GM21447 (cell line): Measurements from ENCODE around the gene HSPH1.

ENCODE experiments used
- ATAC-seq: cut with Tn5 transposase; IDR thresholded peaks from one replicate; pipeline ENCODE4 v1.9.1; 2021; ENCODE audit not compliant: unreplicated experiment

HSPH1 gene

GRCh38 chr13:31133621-31134020 is 28.1 kb downstream of the HSPH1 start:
- ATAC-seq, result no peak

GRCh38 chr13:31131470-31131961 is 30.2 kb downstream of the HSPH1 start:
- no peak for ATAC-seq

GRCh38 chr13:31129419-31129818 is 32.3 kb downstream of the HSPH1 start:
- ATAC-seq, result no peak

- ATAC-seq, result no peak
Measured at GRCh38 chr13:31124204-31124603, 37.5 kb downstream of the HSPH1 start.

GRCh38 chr13:31122544-31123260 is 39.0 kb downstream of the HSPH1 start:
- no peak for ATAC-seq

- ATAC-seq, result no peak
Measured at GRCh38 chr13:31122143-31122542, 39.6 kb downstream of the HSPH1 start.

- no peak for ATAC-seq
Measured at GRCh38 chr13:31121379-31122140, 40.1 kb downstream of the HSPH1 start.

GRCh38 chr13:31119966-31120700 is 41.6 kb downstream of the HSPH1 start:
- no peak for ATAC-seq

GRCh38 chr13:31119526-31119925 is 42.2 kb downstream of the HSPH1 start:
- ATAC-seq, result no peak

GRCh38 chr13:31116224-31116623 is 45.5 kb downstream of the HSPH1 start:
- no peak for ATAC-seq

- no peak for ATAC-seq
Measured at GRCh38 chr13:31115616-31116015, 46.1 kb downstream of the HSPH1 start.

- no peak for ATAC-seq
Measured at GRCh38 chr13:31114641-31115040, 47.1 kb downstream of the HSPH1 start.

GRCh38 chr13:31111136-31111535 is 50.6 kb downstream of the HSPH1 start:
- ATAC-seq, result no peak

GRCh38 chr13:31110617-31111016 is 51.1 kb downstream of the HSPH1 start:
- no peak for ATAC-seq

GRCh38 chr13:31110169-31110568 is 51.5 kb downstream of the HSPH1 start:
- ATAC-seq, result no peak

GRCh38 chr13:31107109-31107508 is 54.6 kb downstream of the HSPH1 start:
- ATAC-seq, result no peak

- ATAC-seq, result no peak
Measured at GRCh38 chr13:31105856-31106255, 55.8 kb downstream of the HSPH1 start.

- no peak for ATAC-seq
Measured at GRCh38 chr13:31105020-31105795, 56.5 kb downstream of the HSPH1 start.

- ATAC-seq, result no peak
Measured at GRCh38 chr13:31102905-31103304, 58.8 kb downstream of the HSPH1 start.

GRCh38 chr13:31101472-31102170 is 60.1 kb downstream of the HSPH1 start:
- ATAC-seq, result no peak
